Neural progenitor cell (in vitro differentiated cells): ENCODE measurements around the gene NTN3. TPM values are rescaled to one million over a fixed set of nuclear protein-coding genes. Genes with fewer than 3 reads are reported as not detected.

Experiments
- DNase-seq: peaks from one replicate; pipeline ENCODE4 v3.0.0-alpha.2; 2016; ENCODE audit warnings: low spot score
- H2AFZ ChIP-seq: fragments of 200-600 bp; sonication (generic); replicated peaks from 2 replicates; pipeline ENCODE4 v1.6.1; 2016; ENCODE audit warnings: antibody characterized with exemption
- H3F3A ChIP-seq: fragments of 200-600 bp; sonication (generic); 2 replicates; pipeline ENCODE4 v1.6.1; 2016; ENCODE audit warnings: antibody characterized with exemption, low read depth
- H3K27ac ChIP-seq: fragments of 200-600 bp; sonication (generic); 2 replicates; pipeline ENCODE4 v1.5.1; 2016; ENCODE audit warnings: mild to moderate bottlenecking
- H3K27me3 ChIP-seq: fragments of 200-600 bp; sonication (generic); 2 replicates; pipeline ENCODE4 v1.6.1; 2016; ENCODE audit warnings: mild to moderate bottlenecking, moderate library complexity
- H3K36me3 ChIP-seq: fragments of 200-600 bp; sonication (generic); 2 replicates; pipeline ENCODE4 v1.5.1; 2016
- H3K4me1 ChIP-seq: fragments of 200-600 bp; sonication (generic); 2 replicates; pipeline ENCODE4 v1.6.1; 2016; ENCODE audit warnings: mixed run types
- H3K4me2 ChIP-seq: fragments of 200-600 bp; sonication (generic); 2 replicates; pipeline ENCODE4 v1.6.1; 2016
- H3K4me3 ChIP-seq: fragments of 200-600 bp; sonication (generic); 2 replicates; pipeline ENCODE4 v1.5.1; 2016
- H3K79me2 ChIP-seq: fragments of 200-600 bp; sonication (generic); 2 replicates; pipeline ENCODE4 v1.6.1; 2016; ENCODE audit warnings: low read depth
- H3K9ac ChIP-seq: fragments of 200-600 bp; sonication (generic); 2 replicates; pipeline ENCODE4 v1.6.1; 2016
- H3K9me3 ChIP-seq: fragments of 200-600 bp; sonication (generic); 2 replicates; pipeline ENCODE4 v1.5.1; 2016; ENCODE audit warnings: low read depth
- H4K20me1 ChIP-seq: fragments of 200-600 bp; sonication (generic); 2 replicates; pipeline ENCODE4 v1.6.1; 2016; ENCODE audit warnings: low read depth
- H3K27ac Mint-ChIP-seq: 3 replicates; pipeline ENCODE4 v1.8.0; 2021; ENCODE audit warnings: mixed read lengths
- H3K27me3 Mint-ChIP-seq: 2 replicates; pipeline ENCODE4 v1.8.0; 2022; ENCODE audit warnings: low read depth, mild to moderate bottlenecking, inconsistent platforms, moderate library complexity, mixed read lengths; ENCODE audit not compliant: insufficient read depth
- H3K36me3 Mint-ChIP-seq: 3 replicates; pipeline ENCODE4 v1.8.0; 2021; ENCODE audit warnings: mixed read lengths
- H3K4me1 Mint-ChIP-seq: 3 replicates; pipeline ENCODE4 v1.8.0; 2021; ENCODE audit warnings: mixed read lengths
- H3K4me3 Mint-ChIP-seq: 3 replicates; pipeline ENCODE4 v1.8.0; 2021; ENCODE audit warnings: mild to moderate bottlenecking, moderate library complexity, mixed read lengths
- H3K9me3 Mint-ChIP-seq: 3 replicates; pipeline ENCODE4 v1.8.0; 2020; ENCODE audit warnings: mixed read lengths
- CTCF ChIP-seq: fragments of 200-600 bp; sonication (generic); IDR thresholded peaks from 2 replicates; pipeline ENCODE4 v1.5.1; 2017; ENCODE audit warnings: antibody characterized with exemption, mild to moderate bottlenecking
- EZH2 ChIP-seq: fragments of 200-600 bp; sonication (generic); IDR thresholded peaks from 2 replicates; pipeline ENCODE4 v1.6.1; 2017; ENCODE audit warnings: antibody characterized with exemption, mild to moderate bottlenecking, moderate library complexity
- EZH2phosphoT487 ChIP-seq: fragments of 200-600 bp; sonication (generic); IDR thresholded peaks from 2 replicates; pipeline ENCODE4 v1.6.1; 2017; ENCODE audit warnings: antibody characterized with exemption
- total RNA-seq: library from RNA; depleted of rRNA; stranded (reverse); fragments of >200 nt; gene quantifications from 2 replicates; pipeline ENCODE4 v1.2.3, GENCODE V29; 2015; ENCODE audit warnings: low replicate concordance

NTN3 gene
- total RNA-seq, 1 donor from 2014 or later = 3.6 TPM

DNA sequence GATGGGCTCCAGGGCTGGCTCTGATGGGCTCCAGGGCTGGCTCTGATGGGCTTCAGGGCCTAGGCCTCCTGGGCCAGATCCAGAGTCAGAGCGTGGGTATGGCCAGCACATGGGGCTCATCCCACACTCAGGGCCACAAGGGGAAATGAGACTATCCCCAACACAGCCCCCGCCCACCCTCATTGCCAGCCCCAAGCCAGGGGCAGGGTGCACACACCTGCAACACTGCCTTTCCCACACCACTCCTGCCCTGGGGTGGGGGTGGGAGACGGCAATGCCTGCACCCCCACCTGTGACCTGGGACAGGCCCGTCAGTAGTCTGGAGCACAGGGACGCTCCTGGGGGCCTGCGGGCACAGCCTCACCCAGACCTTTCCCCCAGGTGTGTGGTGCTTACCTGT is 28.4 kb downstream of the NTN3 start:
- no peak for DNase-seq
- peaks cover 6% of the 10 kb centered on the region for H3K4me1 ChIP-seq
- Mint-ChIP-seq H3K27me3 (peaks cover 2% of the 10 kb centered on the region), H3K27ac (no peak overlapping the region), H3K4me1 (peaks cover 3% of the 10 kb centered on the region), H3K9me3 (no peaks in the 10 kb centered on the region), H3K4me3 (no peak overlapping the region), H3K36me3 (peaks cover 3% of the 10 kb centered on the region)
- no peaks in the 10 kb centered on the region for H3K36me3 ChIP-seq
- H2AFZ ChIP-seq = no peak overlapping the region
- H3K9me3 ChIP-seq = no peaks in the 10 kb centered on the region
- no peak overlapping the region for H3K4me2 ChIP-seq
- H3K9ac ChIP-seq = no peak overlapping the region
- TF ChIP-seq EZH2phosphoT487 = no peak
- no peak for TF ChIP-seq EZH2
- TF ChIP-seq CTCF = no peak
- H3K27me3 ChIP-seq = no peaks in the 10 kb centered on the region
- H3K4me3 ChIP-seq = no peak overlapping the region
- H3F3A ChIP-seq = peaks cover 4% of the 10 kb centered on the region
- H3K79me2 ChIP-seq = no peaks in the 10 kb centered on the region
- H3K27ac ChIP-seq = no peak overlapping the region
- H4K20me1 ChIP-seq = no peaks in the 10 kb centered on the region

DNA sequence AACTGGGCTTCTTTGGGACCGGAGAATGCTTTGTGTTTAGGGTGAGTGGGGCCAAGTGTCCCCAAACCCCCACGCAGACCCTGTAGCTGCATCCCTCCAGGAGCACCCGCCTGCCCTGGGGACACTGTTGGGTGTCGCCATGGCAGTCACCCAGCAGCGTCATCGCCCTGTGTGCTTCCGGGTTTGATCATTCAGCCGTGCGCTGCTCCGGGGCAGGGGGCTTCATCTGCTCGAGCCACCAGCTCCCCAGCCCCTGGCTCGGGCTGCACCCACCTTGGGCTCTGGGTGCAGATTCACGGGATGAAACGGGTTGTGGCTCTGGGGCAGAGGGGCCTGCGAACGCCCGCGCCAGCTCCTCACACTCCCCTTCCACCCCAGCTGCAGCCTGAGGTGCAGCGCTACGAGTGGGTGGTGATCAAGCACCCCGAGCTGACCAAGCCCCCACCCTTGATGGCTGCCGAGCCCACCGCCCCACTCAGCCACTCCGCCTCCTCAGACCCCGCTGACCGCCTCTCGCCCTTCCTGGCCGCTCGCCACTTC is 28.9 kb downstream of the NTN3 start:
- Mint-ChIP-seq H3K36me3 (peaks cover 3% of the 10 kb centered on the region), H3K4me3 (no peak overlapping the region), H3K27ac (no peak overlapping the region), H3K4me1 (peaks cover 3% of the 10 kb centered on the region), H3K9me3 (no peaks in the 10 kb centered on the region), H3K27me3 (peaks cover 3% of the 10 kb centered on the region)
- Histone ChIP-seq H3K4me3 (no peak overlapping the region), H3K4me1 (peaks cover 6% of the 10 kb centered on the region), H3K27me3 (no peaks in the 10 kb centered on the region), H3K9me3 (no peaks in the 10 kb centered on the region), H3K79me2 (no peaks in the 10 kb centered on the region), H3K27ac (no peak overlapping the region), H3F3A (peaks cover 4% of the 10 kb centered on the region), H4K20me1 (no peaks in the 10 kb centered on the region), H3K36me3 (no peaks in the 10 kb centered on the region), H3K9ac (no peak overlapping the region), H2AFZ (no peak overlapping the region), H3K4me2 (no peak overlapping the region)
- DNase-seq = no peak
- TF ChIP-seq EZH2 = no peak
- TF ChIP-seq EZH2phosphoT487 = no peak
- no peak for TF ChIP-seq CTCF

GRCh38 chr16:2500430-2500917 is 29.4 kb downstream of the NTN3 start:
- H3K4me3 ChIP-seq = no peak overlapping the region
- DNase-seq = peak; percentile 29
- peaks cover 3% of the 10 kb centered on the region for H3K27me3 Mint-ChIP-seq

More at GRCh38 chr16:2500430-2500917, 29.4 kb downstream of the NTN3 start:
- H3K9me3 ChIP-seq = no peaks in the 10 kb centered on the region
- no peak overlapping the region for H3K9ac ChIP-seq
- Mint-ChIP-seq H3K9me3 (no peaks in the 10 kb centered on the region), H3K36me3 (peaks cover 3% of the 10 kb centered on the region), H3K4me3 (no peak overlapping the region), H3K27ac (no peak overlapping the region), H3K4me1 (peaks cover 3% of the 10 kb centered on the region)
- no peak overlapping the region for H3K27ac ChIP-seq
- no peaks in the 10 kb centered on the region for H3K79me2 ChIP-seq
- H3K27me3 ChIP-seq = no peaks in the 10 kb centered on the region
- H3F3A ChIP-seq = peaks cover 4% of the 10 kb centered on the region
- H2AFZ ChIP-seq = no peak overlapping the region
- H4K20me1 ChIP-seq = no peaks in the 10 kb centered on the region
- H3K4me1 ChIP-seq = peaks cover 6% of the 10 kb centered on the region
- no peak overlapping the region for H3K4me2 ChIP-seq
- TF ChIP-seq CTCF (no peak), EZH2phosphoT487 (no peak), EZH2 (no peak)
- no peaks in the 10 kb centered on the region for H3K36me3 ChIP-seq
